GM12878 (cell line): Measurements from ENCODE around the gene CERKL.
A peak's percentile ranks its signal among the peaks of the same experiment; 100 is the strongest.

Experiments used
- BCLAF1 ChIP-seq: fragments of 450-650 bp; IDR thresholded peaks from 2 replicates; pipeline ENCODE4 v1.6.1; 2017; ENCODE audit warnings: antibody characterized with exemption, mild to moderate bottlenecking, moderate library complexity
- CREM ChIP-seq: IDR thresholded peaks from 2 replicates; pipeline ENCODE4 v1.6.1; 2014; ENCODE audit warnings: antibody characterized with exemption, low read depth
- CTCF ChIP-seq, 3 experiments: IDR thresholded peaks in 2 of 3; conservative IDR thresholded peaks in 1 of 3; 2 replicates each; pipeline ENCODE4 v1.5.1; 2011; ENCODE audit warnings: low read depth in 3 of 3, low read length in 3 of 3, mild to moderate bottlenecking in 3 of 3, control low read depth in 2 of 3, moderate library complexity in 2 of 3, inconsistent platforms in 1 of 3, mixed read lengths in 1 of 3; ENCODE audit not compliant: control insufficient read depth in 2 of 3, insufficient read depth in 1 of 3; ENCODE audit errors: extremely low read depth in 1 of 3
- HDGF ChIP-seq: fragments of 450-650 bp; IDR thresholded peaks from 2 replicates; pipeline ENCODE4 v1.6.1; 2016; ENCODE audit warnings: antibody characterized with exemption
- MEF2A ChIP-seq: IDR thresholded peaks from 2 replicates; pipeline ENCODE4 v1.6.1; 2011; ENCODE audit warnings: low read depth, mild to moderate bottlenecking, low read length, moderate library complexity; ENCODE audit not compliant: insufficient read depth
- MXI1 ChIP-seq: fragments of 150-350 bp; IDR thresholded peaks from 2 replicates; pipeline ENCODE4 v1.6.1; 2011; ENCODE audit warnings: low read depth, mild to moderate bottlenecking, inconsistent platforms, low read length, improper control_type of control experiment
- NRF1 ChIP-seq: conservative IDR thresholded peaks from 2 replicates; pipeline ENCODE4 v1.6.1; 2011; ENCODE audit warnings: mild to moderate bottlenecking, low read depth, low read length, improper control_type of control experiment
- POLR2A ChIP-seq: IDR thresholded peaks from 2 replicates; pipeline ENCODE4 v1.6.1; 2011; ENCODE audit warnings: low read depth, mild to moderate bottlenecking, low read length
- RAD21 ChIP-seq: IDR thresholded peaks from 2 replicates; pipeline ENCODE4 v1.6.1; 2011; ENCODE audit warnings: mild to moderate bottlenecking, low read depth, low read length, moderate library complexity; ENCODE audit not compliant: insufficient read depth
- REST ChIP-seq: IDR thresholded peaks from 2 replicates; pipeline ENCODE4 v1.6.1; 2012; ENCODE audit warnings: mild to moderate bottlenecking, low read depth, low read length
- SMAD1 ChIP-seq: fragments of 450-650 bp; IDR thresholded peaks from 2 replicates; pipeline ENCODE4 v1.6.1; 2018; ENCODE audit warnings: mild to moderate bottlenecking, low read depth; ENCODE audit not compliant: partially characterized antibody
- SREBF2 ChIP-seq: IDR thresholded peaks from 2 replicates; pipeline ENCODE4 v1.6.1; 2012; ENCODE audit warnings: mild to moderate bottlenecking, low read length
- USF2 ChIP-seq: IDR thresholded peaks from 2 replicates; pipeline ENCODE4 v1.6.1; 2011; ENCODE audit warnings: low read depth, low read length, improper control_type of control experiment, borderline replicate concordance
- ZNF24 ChIP-seq: fragments of 450-650 bp; IDR thresholded peaks from 2 replicates; pipeline ENCODE4 v1.6.1; 2017; ENCODE audit warnings: antibody characterized with exemption, mild to moderate bottlenecking

- TF ChIP-seq HDGF (no peak), RAD21 (no peak), CREM (no peak), ZNF24 (no peak), REST (no peak), USF2 (no peak), SMAD1 (no peak), BCLAF1 (no peak), MXI1 (no peak), POLR2A (no peak), CTCF (IDR thresholded peaks at IDR 0.05 in 2 of 3, conservative IDR thresholded peaks at IDR 0.05 in 1 of 3; ENCODE audit: control insufficient read depth in 2 of 3, extremely low read depth in 1 of 3, insufficient read depth in 1 of 3, low read depth in 3 of 3, low read length in 3 of 3) (no peak), SREBF2 (no peak), MEF2A (peak; percentile 72; the same call in 1 of the 2 replicates), NRF1 (no peak)
These were observed 15.5 kb upstream of the CERKL start for GRCh38 chr2:181672255-181673008.
